Measurements from ENCODE around the gene SPR. TPM values are rescaled to one million over a fixed set of nuclear protein-coding genes. Genes with fewer than 3 reads are reported as not detected.
A peak's percentile ranks its signal among the peaks of the same experiment; 100 is the strongest.

SPR gene
- polyA plus RNA-seq, 1 of the 3 experiments (the other 2 are of a cell fraction): 25.7 TPM

- H3K4me1 ChIP-seq (ENCODE audit: control insufficient read depth in 1 of 2, insufficient read depth in 2 of 2, low read depth in 1 of 2, low read length in 1 of 2): peaks cover 4 to 8% of the 10 kb centered on the region in 2 experiments; a peak in 1 of 4 replicates
- H3K9me2 ChIP-seq: no peaks in the 10 kb centered on the region
- H4K20me1 ChIP-seq (ENCODE audit: insufficient read depth): no peaks in the 10 kb centered on the region
- no peak overlapping the region for H3K4me2 ChIP-seq
- no peaks in the 10 kb centered on the region for H3F3A ChIP-seq (replicated peaks; ENCODE audit: insufficient read depth)
- TF ChIP-seq SIN3A (IDR thresholded peaks at IDR 0.05; ENCODE audit: borderline replicate concordance, low read depth, low read length) (no peak), SMC3 (IDR thresholded peaks at IDR 0.05; ENCODE audit: low read depth, low read length) (no peak), POLR2AphosphoS5 (IDR thresholded peaks at IDR 0.05; ENCODE audit: low read depth, low read length) (no peak), TCF12 (IDR thresholded peaks at IDR 0.05) (peak; percentile 35; the same call in 1 of the 2 replicates), NFIC (IDR thresholded peaks at IDR 0.05; ENCODE audit: borderline replicate concordance) (peak; percentile 7; the same call in 1 of the 2 replicates), ELF1 (IDR thresholded peaks at IDR 0.05) (no peak), FOSL2 (IDR thresholded peaks at IDR 0.05; ENCODE audit: borderline replicate concordance, low read depth) (peak; percentile 63; the same call in 1 of the 2 replicates), RAD21 (IDR thresholded peaks at IDR 0.05; ENCODE audit: low read length) (no peak)
- no peak overlapping the region for H2AFZ ChIP-seq (ENCODE audit: low read depth)
- no peaks in the 10 kb centered on the region for H3K36me3 ChIP-seq (replicated peaks in 1 of 2; ENCODE audit: control insufficient read depth in 1 of 2, insufficient read depth in 2 of 2, low read length in 1 of 2)
- H3K4me3 ChIP-seq (ENCODE audit: low read depth in 2 of 2, low read length in 1 of 2): no peak overlapping the region
- ChIA-PET POLR2A (interaction anchor here (0.9 kb wide), 1 partner anchor 9 kb away, joined by 3 read pairs; no protein-coding TSS in a partner anchor), CTCF (interaction anchor here (1.3 to 8.6 kb wide), 2 partner anchors 38 to 246 kb away, joined by 3 to 53 read pairs; no protein-coding TSS in a partner anchor)
- no peak overlapping the region for H3K27ac ChIP-seq (ENCODE audit: low read depth in 2 of 2, low read length in 1 of 2)
- H3K9me3 ChIP-seq: no peaks in the 10 kb centered on the region
- H3K27me3 ChIP-seq (ENCODE audit: insufficient read depth): peaks cover 30% of the 10 kb centered on the region
- 60% methylated on average over 9 of the region's 14 CpGs for WGBS (ENCODE audit: low lambda C conversion rate)
- H3K79me2 ChIP-seq (ENCODE audit: insufficient read depth): no peaks in the 10 kb centered on the region
- DNase-seq: no peak
- H3K9ac ChIP-seq: no peak overlapping the region
Observed at GRCh38 chr2:72931280-72931910, 44.2 kb downstream of the SPR start.

GRCh38 chr2:72932045-72932740 is 45.0 kb downstream of the SPR start:
- ChIA-PET POLR2A (interaction anchor here (0.9 kb wide), 1 partner anchor 9 kb away, joined by 3 read pairs; no protein-coding TSS in a partner anchor), CTCF (interaction anchor here (0.9 to 2.7 kb wide), 3 partner anchors 12 to 245 kb away, joined by 3 to 10 read pairs (median 3); no protein-coding TSS in a partner anchor)
- H3K4me3 ChIP-seq (ENCODE audit: low read depth in 2 of 2, low read length in 1 of 2): no peak overlapping the region
- no peaks in the 10 kb centered on the region for H3K79me2 ChIP-seq (ENCODE audit: insufficient read depth)
- DNase-seq: no peak
- no peak overlapping the region; the same call in 1 of the 2 replicates for H3K4me2 ChIP-seq
- 66% methylated on average over 5 of the region's 5 CpGs for WGBS (ENCODE audit: low lambda C conversion rate)
- no peak for TF ChIP-seq USF2 (IDR thresholded peaks at IDR 0.05; ENCODE audit: borderline replicate concordance, low read depth, low read length)
- no peak for TF ChIP-seq FOSL2 (IDR thresholded peaks at IDR 0.05; ENCODE audit: borderline replicate concordance, low read depth)
- no peak for TF ChIP-seq MXI1 (IDR thresholded peaks at IDR 0.05; ENCODE audit: low read depth, low read length)
- no peak for TF ChIP-seq JUND (IDR thresholded peaks at IDR 0.05)
- no peak for TF ChIP-seq TEAD4 (IDR thresholded peaks at IDR 0.05; ENCODE audit: borderline replicate concordance, insufficient read depth)
- TF ChIP-seq POLR2AphosphoS5 (IDR thresholded peaks at IDR 0.05; ENCODE audit: low read depth, low read length): no peak
- peaks cover 22% of the 10 kb centered on the region for H3K27me3 ChIP-seq (ENCODE audit: insufficient read depth)
- no peak overlapping the region for H3K27ac ChIP-seq (ENCODE audit: low read depth in 2 of 2, low read length in 1 of 2)
- no peaks in the 10 kb centered on the region for H3K9me2 ChIP-seq
- no peaks in the 10 kb centered on the region for H3K9me3 ChIP-seq
- peaks cover 8 to 10% of the 10 kb centered on the region in 2 experiments; a peak in 1 of 4 replicates for H3K4me1 ChIP-seq (ENCODE audit: control insufficient read depth in 1 of 2, insufficient read depth in 2 of 2, low read depth in 1 of 2, low read length in 1 of 2)
- H3K9ac ChIP-seq: no peak overlapping the region
- H3K36me3 ChIP-seq (replicated peaks in 1 of 2; ENCODE audit: control insufficient read depth in 1 of 2, insufficient read depth in 2 of 2, low read length in 1 of 2): no peaks in the 10 kb centered on the region
- no peaks in the 10 kb centered on the region for H3F3A ChIP-seq (replicated peaks; ENCODE audit: insufficient read depth)
- H4K20me1 ChIP-seq (ENCODE audit: insufficient read depth): no peaks in the 10 kb centered on the region
- no peak overlapping the region for H2AFZ ChIP-seq (ENCODE audit: low read depth)
